ENCODE measurements around the gene TIGAR. TPM values are rescaled to one million over a fixed set of nuclear protein-coding genes. Genes with fewer than 3 reads are reported as not detected.

Gene TIGAR
- total RNA-seq, 1 experiment from 2014 or later, result 27.5 TPM

GRCh38 chr12:4330203-4330602, 9.2 kb downstream of the TIGAR start:
- H3K9me3 ChIP-seq (ENCODE audit: control insufficient read depth, low read depth, low read length), result no peaks in the 10 kb centered on the region
- peaks cover 2% of the 10 kb centered on the region; the same call in 1 of the 2 replicates for H3K79me2 ChIP-seq (ENCODE audit: insufficient read depth, low read length)
- H4K20me1 ChIP-seq (ENCODE audit: control insufficient read depth, insufficient read depth, insufficient read length), result no peaks in the 10 kb centered on the region
- no peak overlapping the region for H2AK5ac ChIP-seq (ENCODE audit: insufficient read length, low read length)
- H4K91ac ChIP-seq (ENCODE audit: insufficient read length, low read depth, low read length), result no peak overlapping the region
- peaks cover 3 to 4% of the 10 kb centered on the region in 2 experiments; a peak in 2 of 4 replicates for H3K4me1 Mint-ChIP-seq
- peaks cover 19 to 44% (median 32%) of the 10 kb centered on the region in 3 experiments for H3K36me3 Mint-ChIP-seq (ENCODE audit: insufficient read depth in 1 of 3, low read depth in 3 of 3)
- TF ChIP-seq, protein P1, sequence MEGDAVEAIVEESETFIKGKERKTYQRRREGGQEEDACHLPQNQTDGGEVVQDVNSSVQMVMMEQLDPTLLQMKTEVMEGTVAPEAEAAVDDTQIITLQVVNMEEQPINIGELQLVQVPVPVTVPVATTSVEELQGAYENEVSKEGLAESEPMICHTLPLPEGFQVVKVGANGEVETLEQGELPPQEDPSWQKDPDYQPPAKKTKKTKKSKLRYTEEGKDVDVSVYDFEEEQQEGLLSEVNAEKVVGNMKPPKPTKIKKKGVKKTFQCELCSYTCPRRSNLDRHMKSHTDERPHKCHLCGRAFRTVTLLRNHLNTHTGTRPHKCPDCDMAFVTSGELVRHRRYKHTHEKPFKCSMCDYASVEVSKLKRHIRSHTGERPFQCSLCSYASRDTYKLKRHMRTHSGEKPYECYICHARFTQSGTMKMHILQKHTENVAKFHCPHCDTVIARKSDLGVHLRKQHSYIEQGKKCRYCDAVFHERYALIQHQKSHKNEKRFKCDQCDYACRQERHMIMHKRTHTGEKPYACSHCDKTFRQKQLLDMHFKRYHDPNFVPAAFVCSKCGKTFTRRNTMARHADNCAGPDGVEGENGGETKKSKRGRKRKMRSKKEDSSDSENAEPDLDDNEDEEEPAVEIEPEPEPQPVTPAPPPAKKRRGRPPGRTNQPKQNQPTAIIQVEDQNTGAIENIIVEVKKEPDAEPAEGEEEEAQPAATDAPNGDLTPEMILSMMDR (conservative IDR thresholded peaks at IDR 0.05), result no peak
- H2BK12ac ChIP-seq (ENCODE audit: insufficient read length, low read depth, low read length), result no peak overlapping the region
- no peak overlapping the region for H3K4ac ChIP-seq (ENCODE audit: low read depth, low read length)
- H3K4me3 Mint-ChIP-seq, result no peak overlapping the region
- H3K14ac ChIP-seq (ENCODE audit: insufficient read depth, low read length), result no peak overlapping the region
- no peaks in the 10 kb centered on the region for H3K27me3 Mint-ChIP-seq (ENCODE audit: low read depth)
- H3K56ac ChIP-seq (ENCODE audit: insufficient read length, low read depth, low read length), result no peak overlapping the region
- no peak overlapping the region for H3K27ac Mint-ChIP-seq
- WGBS (ENCODE audit: extremely low coverage, insufficient read length, low lambda C conversion rate), result no CpG with 5 or more reads among the region's 3 CpGs
- no peak overlapping the region for H3K9ac ChIP-seq (ENCODE audit: extremely low read depth, insufficient read length, low read length)
- H3K27me3 ChIP-seq (ENCODE audit: insufficient read depth, low read length), result no peaks in the 10 kb centered on the region
- H3K4me1 ChIP-seq (ENCODE audit: insufficient read depth, low read length), result no peaks in the 10 kb centered on the region
- H3K23ac ChIP-seq (ENCODE audit: insufficient read length, low read depth, low read length), result no peak overlapping the region
- no peak for DNase-seq
- no peak overlapping the region for H3T11ph ChIP-seq (ENCODE audit: low read length)
- no peak overlapping the region for H3K27ac ChIP-seq (ENCODE audit: insufficient read length, low read depth, low read length)
- no peak overlapping the region for H3K4me2 ChIP-seq (ENCODE audit: insufficient read depth, insufficient read length, low read length)
- no peaks in the 10 kb centered on the region for H3K9me3 Mint-ChIP-seq
- H2BK20ac ChIP-seq (ENCODE audit: low read depth, low read length, poor library complexity, severe bottlenecking), result no peak overlapping the region
- no peak overlapping the region for H4K8ac ChIP-seq (replicated peaks; ENCODE audit: insufficient read length, low read depth, low read length)
- H2BK120ac ChIP-seq (ENCODE audit: low read depth, low read length, poor library complexity, severe bottlenecking), result no peak overlapping the region
- H2BK15ac ChIP-seq (ENCODE audit: low read depth, low read length), result no peak overlapping the region
- no peak overlapping the region for H2AFZ ChIP-seq (ENCODE audit: low read length)
- H3K18ac ChIP-seq (ENCODE audit: insufficient read length, low read depth, low read length), result no peak overlapping the region
- H3K23me2 ChIP-seq (ENCODE audit: insufficient read length, low read depth, low read length, poor library complexity, severe bottlenecking), result no peaks in the 10 kb centered on the region
- no peaks in the 10 kb centered on the region for H3K79me1 ChIP-seq (ENCODE audit: insufficient read depth, low read depth, low read length, poor library complexity, severe bottlenecking)
- H4K5ac ChIP-seq (ENCODE audit: insufficient read length, low read depth, low read length), result no peak overlapping the region
- no peak overlapping the region for H2BK5ac ChIP-seq (ENCODE audit: insufficient read length, low read length)
